Astrocyte of the spinal cord (primary cell): ENCODE measurements around the gene TBATA.

Source experiments
- DNase-seq: peaks from one replicate; pipeline ENCODE4 v3.0.0; 2011; ENCODE audit warnings: low read depth, low spot score
- H3K4me3 ChIP-seq: 2 replicates; pipeline ENCODE4 v1.5.1; 2011; ENCODE audit warnings: low read depth, mild to moderate bottlenecking, low read length, moderate library complexity
- CTCF ChIP-seq: IDR thresholded peaks from 2 replicates; pipeline ENCODE4 v1.5.1; 2012; ENCODE audit warnings: low read depth, mild to moderate bottlenecking, low read length, inconsistent platforms
- in situ Hi-C: cut with HindIII; loops from 2 replicates; pipeline ENCODE4 v1.10.0; 2017; ENCODE audit warnings: low sequenced_read_pairs

TBATA gene

GRCh38 chr10:70730955-70731354, 54.2 kb downstream of the TBATA start:
- TF ChIP-seq CTCF = no peak
- DNase-seq = no peak
- no peak overlapping the region for H3K4me3 ChIP-seq
- in situ Hi-C loops = no loop called here

DNA sequence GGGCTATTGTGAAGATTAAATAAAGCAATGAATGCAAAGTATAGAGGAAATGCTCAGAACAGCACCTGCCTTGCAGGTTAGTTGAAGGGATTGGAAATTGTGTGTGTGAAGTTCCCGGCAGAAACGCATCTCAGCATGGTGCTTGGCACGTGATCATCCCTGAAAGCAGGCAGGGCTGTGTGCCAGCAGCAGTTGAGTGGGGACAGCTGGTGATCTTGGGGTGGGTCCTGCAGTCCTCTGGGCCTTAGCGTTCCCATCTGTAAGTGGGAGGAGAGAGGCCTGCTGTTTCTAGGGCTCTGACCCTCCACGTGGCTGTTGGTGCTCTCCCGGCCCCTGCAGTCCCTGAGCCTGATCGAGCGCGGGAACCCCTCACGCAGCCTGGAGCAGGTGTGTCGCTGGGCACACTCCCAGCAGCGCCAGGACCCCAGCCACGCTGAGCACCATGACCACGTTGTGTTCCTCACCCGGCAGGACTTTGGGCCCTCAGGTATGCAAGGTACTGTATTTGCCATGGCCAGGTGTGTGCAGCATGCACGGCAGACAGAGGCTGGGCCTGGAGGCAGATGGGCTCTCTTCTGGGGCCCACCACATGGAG, 55.3 kb downstream of the TBATA start:
- H3K4me3 ChIP-seq = no peak overlapping the region
- TF ChIP-seq CTCF = no peak
- in situ Hi-C loops = no loop called here
- DNase-seq = no peak

DNA sequence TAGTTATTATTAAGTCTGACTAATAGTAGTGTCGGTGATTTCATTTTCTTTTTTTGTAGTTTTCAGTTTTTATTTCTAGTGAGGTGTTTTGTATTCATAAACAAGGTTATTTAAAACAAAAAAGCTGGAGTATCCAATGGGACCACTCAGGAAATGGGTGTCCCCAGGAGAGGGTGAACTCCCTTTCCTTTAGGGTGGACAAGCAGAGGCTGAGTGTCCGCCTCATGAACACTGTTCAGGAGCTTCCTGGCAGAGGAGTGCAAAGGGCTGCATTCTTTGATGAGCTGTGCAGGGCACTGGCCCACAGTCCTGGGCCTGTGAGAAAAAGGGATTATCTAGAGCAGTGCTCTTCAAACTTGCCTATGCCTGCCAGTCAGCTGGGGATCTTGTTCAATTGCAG, 56.8 kb downstream of the TBATA start:
- no peak overlapping the region for H3K4me3 ChIP-seq
- no peak for DNase-seq
- in situ Hi-C loops = no loop called here
- no peak for TF ChIP-seq CTCF

DNA sequence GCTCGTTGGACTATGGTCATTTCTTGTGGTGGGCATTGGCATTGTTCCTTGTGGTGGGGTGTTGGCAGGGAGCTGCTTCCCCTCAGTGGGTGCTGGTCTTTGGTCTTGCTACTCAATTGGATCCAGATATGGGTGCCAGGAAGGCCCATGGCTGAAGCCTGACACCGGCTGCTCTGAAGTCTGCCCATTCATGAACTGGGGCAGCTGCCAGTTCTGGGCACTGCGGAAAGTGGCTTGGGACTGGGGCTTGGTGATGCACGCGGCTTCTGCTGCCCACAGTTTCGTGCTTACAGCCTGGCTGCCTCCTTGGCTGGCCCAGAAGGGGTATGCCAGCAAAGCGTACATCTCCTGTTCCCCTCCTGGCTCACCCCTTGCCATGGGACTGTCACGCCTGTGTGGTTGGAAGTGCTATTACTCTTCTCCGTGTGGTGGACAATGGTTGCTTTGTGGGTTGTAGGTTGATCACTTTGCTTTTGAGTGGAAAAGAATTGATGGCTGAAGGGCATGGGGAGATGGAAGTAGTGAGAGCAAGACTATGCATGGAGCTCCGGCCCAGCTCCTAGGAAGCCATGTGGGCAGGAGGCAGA, 58.2 kb downstream of the TBATA start:
- no peak for TF ChIP-seq CTCF
- no peak overlapping the region for H3K4me3 ChIP-seq
- in situ Hi-C loops = no loop called here
- DNase-seq = no peak

GRCh38 chr10:70723771-70724170, 61.4 kb downstream of the TBATA start:
- no peak overlapping the region for H3K4me3 ChIP-seq
- in situ Hi-C loops = no loop called here
- DNase-seq = no peak
- no peak for TF ChIP-seq CTCF

GRCh38 chr10:70722820-70723424, 62.3 kb downstream of the TBATA start:
- H3K4me3 ChIP-seq = no peak overlapping the region
- DNase-seq = peak; percentile 67
- in situ Hi-C loops = no loop called here
- no peak for TF ChIP-seq CTCF
